ENCODE results near the gene INHA. TPM values are rescaled to one million over a fixed set of nuclear protein-coding genes. Genes with fewer than 3 reads are reported as not detected.

INHA gene
- polyA plus RNA-seq (ENCODE audit: insufficient read length in 10 of 10), result 1 to 10 TPM in 2 of 10 donors, under 1 TPM in 8; 0.16 to 1.5 (median 0.57) TPM
- long read RNA-seq, donor 1, result 0 reads
- long read RNA-seq, donor 2, partial matches to known transcripts, result 0 of 3 reads
- long read RNA-seq, donor 2, other reads (novel, unspliced or antisense), result 0 of 3 reads
- long read RNA-seq, donor 3, result 0 reads
- long read RNA-seq, donor 4, result 0 reads
- long read RNA-seq, donor 5, result 0 reads
- long read RNA-seq, donor 6, result 0 reads
- long read RNA-seq, donor 7, result 0 reads
- long read RNA-seq, donor 8, result 0 reads
- long read RNA-seq, donor 9, result 0 reads

GRCh38 chr2:219572237-219573001 lies at the start of gene INHA:
INHA (plus strand) TSS chr2:219572310; CDS start chr2:219572375, 65 bp downstream.
- DNase-seq, result no peak

GRCh38 chr2:219523031-219523671 lies 49.0 kb upstream of the INHA start:
- DNase-seq, result no peak

GRCh38 chr2:219524817-219525216 lies 47.3 kb upstream of the INHA start:
- DNase-seq, result no peak

GRCh38 chr2:219525533-219526232 lies 46.4 kb upstream of the INHA start:
- DNase-seq, result no peak

GRCh38 chr2:219526320-219527075 lies 45.6 kb upstream of the INHA start:
- DNase-seq, result no peak

- DNase-seq, result no peak
Observed at GRCh38 chr2:219527076-219527394, 45.1 kb upstream of the INHA start.

GRCh38 chr2:219527472-219527871 lies 44.6 kb upstream of the INHA start:
- DNase-seq, result no peak

GRCh38 chr2:219530048-219530963 lies 41.8 kb upstream of the INHA start:
- DNase-seq, result peak; percentile 78 to 92 (median 88)

GRCh38 chr2:219531639-219532377 lies 40.3 kb upstream of the INHA start:
- DNase-seq, result no peak

- no peak for DNase-seq
Observed at GRCh38 chr2:219532378-219532649, 39.8 kb upstream of the INHA start.

GRCh38 chr2:219533930-219534661 lies 38.0 kb upstream of the INHA start:
- no peak for DNase-seq

GRCh38 chr2:219536425-219536824 lies 35.7 kb upstream of the INHA start:
- DNase-seq, result no peak

GRCh38 chr2:219536967-219537366 lies 35.1 kb upstream of the INHA start:
- no peak for DNase-seq

- peak in 1 of 3 donors; percentile 57 for DNase-seq
Observed at GRCh38 chr2:219537657-219538488, 34.2 kb upstream of the INHA start.

GRCh38 chr2:219538504-219538951 lies 33.6 kb upstream of the INHA start:
- DNase-seq, result peak in 1 of 3 donors; percentile 72

- DNase-seq, result no peak
Observed at GRCh38 chr2:219538956-219539788, 32.9 kb upstream of the INHA start.
